HG03097 (cell line): ENCODE data around the gene LSM4.
A peak's percentile ranks its signal among the peaks of the same experiment; 100 is the strongest.

Source experiments
- ATAC-seq: cut with Tn5 transposase; IDR thresholded peaks from one replicate; pipeline ENCODE4 v1.9.1; 2021; ENCODE audit not compliant: unreplicated experiment, low FRiP score

The LSM4 gene

GRCh38 chr19:18292810-18293641 lies 29.9 kb downstream of the LSM4 start:
- ATAC-seq = no peak

GRCh38 chr19:18292462-18292809 lies 30.4 kb downstream of the LSM4 start:
- no peak for ATAC-seq

- peak; percentile 44 for ATAC-seq
These were observed 31.1 kb downstream of the LSM4 start for GRCh38 chr19:18291590-18292461.

GRCh38 chr19:18291019-18291524 lies 31.8 kb downstream of the LSM4 start:
- peak; percentile 8 for ATAC-seq

GRCh38 chr19:18290302-18291018 lies 32.4 kb downstream of the LSM4 start:
- no peak for ATAC-seq

- no peak for ATAC-seq
These were observed 33.2 kb downstream of the LSM4 start for GRCh38 chr19:18289471-18290301.

GRCh38 chr19:18287836-18288772 lies 34.8 kb downstream of the LSM4 start:
- no peak for ATAC-seq

GRCh38 chr19:18286973-18287635 lies 35.8 kb downstream of the LSM4 start:
- no peak for ATAC-seq

- no peak for ATAC-seq
These were observed 38.0 kb downstream of the LSM4 start for GRCh38 chr19:18284712-18285360.

GRCh38 chr19:18283338-18283737 lies 39.5 kb downstream of the LSM4 start:
- ATAC-seq = no peak

GRCh38 chr19:18282788-18283141 lies 40.1 kb downstream of the LSM4 start:
- no peak for ATAC-seq

- ATAC-seq = no peak
These were observed 40.7 kb downstream of the LSM4 start for GRCh38 chr19:18282021-18282787.

GRCh38 chr19:18281082-18282020 lies 41.5 kb downstream of the LSM4 start, which contains the start of gene JUND:
Gene JUND (minus strand): TSS chr19:18281622. CDS start chr19:18281484, 138 bp downstream.
- ATAC-seq = peak; percentile 67

GRCh38 chr19:18280247-18281081 lies 42.4 kb downstream of the LSM4 start:
- ATAC-seq = peak; percentile 15
